Spleen (tissue), 3 donors: Measurements from ENCODE around the gene KHK.

ENCODE experiments used
- POLR2A ChIP-seq, 3 donors: fragments of 450-650 bp; IDR thresholded peaks; one replicate each; pipeline ENCODE4 v1.5.1; 2017; ENCODE audit warnings: antibody characterized with exemption in 3 of 3, mild to moderate bottlenecking in 1 of 3
- POLR2AphosphoS5 ChIP-seq, 3 donors: sonication (generic); formaldehyde crosslinking; IDR thresholded peaks; one replicate each; pipeline ENCODE4 v1.5.1; 2017; ENCODE audit warnings: antibody characterized with exemption in 3 of 3

GRCh38 chr2:27138111-27138510, 51.5 kb downstream of the KHK start:
- TF ChIP-seq POLR2AphosphoS5 (IDR thresholded peaks at IDR 0.05) (no peak), POLR2A (IDR thresholded peaks at IDR 0.05) (no peak)
